SK-N-MC (cell line): ENCODE results near the gene RGS5.

Source experiments
- DNase-seq: peaks from one replicate; pipeline ENCODE4 v3.0.0-alpha.2; 2011; ENCODE audit warnings: low read depth, low spot score
- H3K27ac ChIP-seq: fragments of 200-600 bp; sonication (generic); 2 replicates; pipeline ENCODE4 v1.5.1; 2016; ENCODE audit warnings: mixed run types
- H3K36me3 ChIP-seq: fragments of 200-600 bp; sonication (generic); 2 replicates; pipeline ENCODE4 v1.6.1; 2017; ENCODE audit warnings: antibody characterized with exemption, low read length, mixed read lengths; ENCODE audit not compliant: insufficient read depth
- H3K4me3 ChIP-seq: fragments of 200-600 bp; sonication (generic); 2 replicates; pipeline ENCODE4 v1.5.1; 2016
- H3K9ac ChIP-seq: fragments of 200-600 bp; sonication (generic); 2 replicates; pipeline ENCODE4 v1.8.0; 2017; ENCODE audit warnings: mixed run types, mixed read lengths; ENCODE audit not compliant: insufficient read length
- H3K9me3 ChIP-seq: fragments of 200-600 bp; sonication (generic); 2 replicates; pipeline ENCODE4 v1.6.1; 2017; ENCODE audit warnings: low read depth, mild to moderate bottlenecking, antibody characterized with exemption, low read length, moderate library complexity, mixed read lengths
- EZH2 ChIP-seq: fragments of 200-600 bp; sonication (generic); IDR thresholded peaks from one replicate; pipeline ENCODE4 v1.6.1; 2017; ENCODE audit warnings: antibody characterized with exemption
- FOXP2 ChIP-seq: optimal IDR thresholded peaks from 2 replicates; pipeline ENCODE3; 2011; ENCODE audit warnings: mild to moderate bottlenecking, moderate library complexity; ENCODE audit not compliant: insufficient read depth; ENCODE audit errors: extremely low read length, control extremely low read depth
- POLR2AphosphoS5 ChIP-seq: IDR thresholded peaks from 2 replicates; pipeline ENCODE4 v1.6.1; 2012; ENCODE audit warnings: mild to moderate bottlenecking, low read depth, low read length, borderline replicate concordance

RGS5 gene

GRCh38 chr1:163144418-163144817, 58.3 kb downstream of the RGS5 start:
- Histone ChIP-seq H3K4me3 (no peak overlapping the region), H3K27ac (no peak overlapping the region), H3K9ac (no peak overlapping the region), H3K36me3 (no peaks in the 10 kb centered on the region), H3K9me3 (no peaks in the 10 kb centered on the region)
- TF ChIP-seq FOXP2 (no peak), EZH2 (no peak), POLR2AphosphoS5 (no peak)
- no peak for DNase-seq

GRCh38 chr1:163142152-163142551, 60.6 kb downstream of the RGS5 start:
- no peak for DNase-seq
- no peak overlapping the region for H3K27ac ChIP-seq
- TF ChIP-seq FOXP2, result no peak
- no peak for TF ChIP-seq EZH2
- no peak for TF ChIP-seq POLR2AphosphoS5
- no peak overlapping the region for H3K9ac ChIP-seq
- no peak overlapping the region for H3K4me3 ChIP-seq
- no peaks in the 10 kb centered on the region for H3K9me3 ChIP-seq
- H3K36me3 ChIP-seq, result no peaks in the 10 kb centered on the region

- Histone ChIP-seq H3K27ac (no peak overlapping the region), H3K9ac (no peak overlapping the region), H3K9me3 (no peaks in the 10 kb centered on the region), H3K4me3 (no peak overlapping the region), H3K36me3 (no peaks in the 10 kb centered on the region)
- no peak for TF ChIP-seq FOXP2
- no peak for TF ChIP-seq POLR2AphosphoS5
- no peak for TF ChIP-seq EZH2
- no peak for DNase-seq
Observed at GRCh38 chr1:163141556-163141955, 61.2 kb downstream of the RGS5 start.

- no peak overlapping the region for H3K27ac ChIP-seq
- H3K36me3 ChIP-seq, result no peaks in the 10 kb centered on the region
- H3K4me3 ChIP-seq, result no peak overlapping the region
- H3K9me3 ChIP-seq, result no peaks in the 10 kb centered on the region
- DNase-seq, result no peak
- no peak for TF ChIP-seq FOXP2
- no peak overlapping the region for H3K9ac ChIP-seq
Observed at GRCh38 chr1:163137556-163138265, 65.0 kb downstream of the RGS5 start.

GRCh38 chr1:163131981-163132380, 70.7 kb downstream of the RGS5 start:
- no peak for DNase-seq
- Histone ChIP-seq H3K4me3 (no peak overlapping the region), H3K9me3 (no peaks in the 10 kb centered on the region), H3K27ac (no peak overlapping the region), H3K36me3 (no peaks in the 10 kb centered on the region), H3K9ac (no peak overlapping the region)
- no peak for TF ChIP-seq EZH2
- TF ChIP-seq FOXP2, result no peak
- no peak for TF ChIP-seq POLR2AphosphoS5

- no peak overlapping the region for H3K27ac ChIP-seq
- no peaks in the 10 kb centered on the region for H3K36me3 ChIP-seq
- DNase-seq, result no peak
- no peaks in the 10 kb centered on the region for H3K9me3 ChIP-seq
- no peak overlapping the region for H3K4me3 ChIP-seq
- TF ChIP-seq POLR2AphosphoS5 (no peak), EZH2 (no peak)
- no peak overlapping the region for H3K9ac ChIP-seq
Observed at GRCh38 chr1:163130225-163130856, 72.4 kb downstream of the RGS5 start.

- no peaks in the 10 kb centered on the region for H3K36me3 ChIP-seq
- H3K27ac ChIP-seq, result no peak overlapping the region
- no peak overlapping the region for H3K9ac ChIP-seq
- H3K4me3 ChIP-seq, result no peak overlapping the region
- TF ChIP-seq FOXP2 (no peak), POLR2AphosphoS5 (no peak), EZH2 (no peak)
- DNase-seq, result no peak
- H3K9me3 ChIP-seq, result no peaks in the 10 kb centered on the region
Observed at GRCh38 chr1:163128282-163128681, 74.4 kb downstream of the RGS5 start.

- Histone ChIP-seq H3K9me3 (0 out of 2 replicates have a peak, but pooled peaks cover 2% of the 10 kb centered on the region), H3K36me3 (no peaks in the 10 kb centered on the region), H3K4me3 (no peak overlapping the region), H3K27ac (no peak overlapping the region), H3K9ac (no peak overlapping the region)
- no peak for DNase-seq
- TF ChIP-seq FOXP2 (no peak), EZH2 (no peak)
Observed at GRCh38 chr1:163124812-163125211, 77.9 kb downstream of the RGS5 start.

- 0 out of 2 replicates have a peak, but pooled peaks cover 4% of the 10 kb centered on the region for H3K9me3 ChIP-seq
- no peak for DNase-seq
- TF ChIP-seq EZH2 (no peak), POLR2AphosphoS5 (no peak), FOXP2 (no peak)
- no peaks in the 10 kb centered on the region for H3K36me3 ChIP-seq
- H3K4me3 ChIP-seq, result no peak overlapping the region
- no peak overlapping the region for H3K9ac ChIP-seq
- H3K27ac ChIP-seq, result no peak overlapping the region
Observed at GRCh38 chr1:163120372-163120771, 82.3 kb downstream of the RGS5 start.
